CMK (cell line): ENCODE measurements around the gene ENPP7.

Experiments used
- DNase-seq: peaks from one replicate; pipeline ENCODE4 v3.0.0-alpha.2; 2010; ENCODE audit warnings: low read depth

Gene ENPP7

GRCh38 chr17:79730769-79731483 is at the start of gene ENPP7:
Gene ENPP7, plus strand, starts transcription at chr17:79730943. Its CDS starts 197 bp downstream, at chr17:79731140.
- DNase-seq: no peak

- no peak for DNase-seq
Observed at GRCh38 chr17:79681101-79681621, 49.6 kb upstream of the ENPP7 start.

GRCh38 chr17:79681628-79682261 is 49.0 kb upstream of the ENPP7 start:
- DNase-seq: no peak

- DNase-seq: no peak
Observed at GRCh38 chr17:79683365-79683764, 47.4 kb upstream of the ENPP7 start.

GRCh38 chr17:79684132-79684985 is 46.4 kb upstream of the ENPP7 start:
- no peak for DNase-seq

GRCh38 chr17:79685121-79685520 is 45.6 kb upstream of the ENPP7 start:
- DNase-seq: no peak

GRCh38 chr17:79686476-79686875 is 44.3 kb upstream of the ENPP7 start:
- no peak for DNase-seq

- DNase-seq: no peak
Observed at GRCh38 chr17:79690466-79690865, 40.3 kb upstream of the ENPP7 start.

GRCh38 chr17:79690988-79691836 is 39.5 kb upstream of the ENPP7 start:
- DNase-seq: no peak

- no peak for DNase-seq
Observed at GRCh38 chr17:79691931-79692330, 38.8 kb upstream of the ENPP7 start.

GRCh38 chr17:79693419-79693818 is 37.3 kb upstream of the ENPP7 start:
- DNase-seq: no peak

- no peak for DNase-seq
Observed at GRCh38 chr17:79695293-79695790, 35.4 kb upstream of the ENPP7 start.

- DNase-seq: no peak
Observed at GRCh38 chr17:79695797-79696609, 34.7 kb upstream of the ENPP7 start.

GRCh38 chr17:79696610-79696982 is 34.1 kb upstream of the ENPP7 start:
- DNase-seq: no peak

- DNase-seq: no peak
Observed at GRCh38 chr17:79698146-79698846, 32.4 kb upstream of the ENPP7 start.

GRCh38 chr17:79699386-79700036 is 31.2 kb upstream of the ENPP7 start:
- DNase-seq: no peak

- DNase-seq: no peak
Observed at GRCh38 chr17:79700592-79700991, 30.2 kb upstream of the ENPP7 start.

GRCh38 chr17:79702034-79702433 is 28.7 kb upstream of the ENPP7 start:
- no peak for DNase-seq

GRCh38 chr17:79702550-79703236 is 28.1 kb upstream of the ENPP7 start:
- DNase-seq: no peak
